Fibroblast of villous mesenchyme (primary cell): ENCODE results near the gene ZNF324B. TPM values are rescaled to one million over a fixed set of nuclear protein-coding genes. Genes with fewer than 3 reads are reported as not detected.
"Not testable (repeated sequence)": the region's sequence is repeated elsewhere in the genome, so short reads cannot be mapped to it uniquely, and the experiment has no call there.

Source experiments
- DNase-seq: peaks from one replicate; pipeline ENCODE4 v3.0.0-alpha.2; 2010; ENCODE audit warnings: low read depth
- H3K4me3 ChIP-seq: 2 replicates; pipeline ENCODE4 v1.5.1; 2011; ENCODE audit warnings: low read depth, mild to moderate bottlenecking, low read length
- CTCF ChIP-seq: IDR thresholded peaks from 2 replicates; pipeline ENCODE4 v1.5.1; 2012; ENCODE audit warnings: low read depth, mild to moderate bottlenecking, low read length; ENCODE audit not compliant: insufficient read depth
- total RNA-seq: library from RNA; depleted of rRNA; stranded (reverse); fragments of >200 nt; gene quantifications from 2 replicates; pipeline ENCODE4 v1.2.3, GENCODE V29; 2012

ZNF324B gene
- total RNA-seq, 1 donor, result 10.4 TPM

DNA sequence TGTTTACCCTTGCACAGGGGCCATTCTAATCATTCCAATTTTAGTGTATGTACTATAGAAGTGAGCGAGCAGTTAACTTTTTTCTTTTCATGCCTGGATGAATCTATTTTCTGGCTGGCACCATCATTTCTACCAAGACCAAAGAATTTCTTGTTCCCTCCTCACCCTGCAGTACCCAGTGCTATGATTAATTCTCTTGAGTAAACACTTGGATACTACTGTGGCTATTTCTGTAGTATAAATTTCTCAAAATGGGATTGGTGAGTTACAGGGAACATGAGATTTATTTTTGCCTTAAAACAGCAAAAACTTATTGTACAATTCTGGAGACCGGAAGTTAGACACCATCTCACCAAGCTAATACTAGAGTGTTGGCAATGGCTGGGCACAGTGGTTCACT lies 32.4 kb downstream of the ZNF324B start:
- H3K4me3 ChIP-seq, result no peak overlapping the region
- no peak for TF ChIP-seq CTCF
- DNase-seq, result no peak

GRCh38 chr19:58484349-58484748 lies 32.9 kb downstream of the ZNF324B start:
- H3K4me3 ChIP-seq, DNase-seq: not testable (repeated sequence)

- H3K4me3 ChIP-seq, result no peak overlapping the region
- no peak for TF ChIP-seq CTCF
- no peak for DNase-seq
These were observed 40.0 kb downstream of the ZNF324B start for GRCh38 chr19:58491393-58491792.

DNA sequence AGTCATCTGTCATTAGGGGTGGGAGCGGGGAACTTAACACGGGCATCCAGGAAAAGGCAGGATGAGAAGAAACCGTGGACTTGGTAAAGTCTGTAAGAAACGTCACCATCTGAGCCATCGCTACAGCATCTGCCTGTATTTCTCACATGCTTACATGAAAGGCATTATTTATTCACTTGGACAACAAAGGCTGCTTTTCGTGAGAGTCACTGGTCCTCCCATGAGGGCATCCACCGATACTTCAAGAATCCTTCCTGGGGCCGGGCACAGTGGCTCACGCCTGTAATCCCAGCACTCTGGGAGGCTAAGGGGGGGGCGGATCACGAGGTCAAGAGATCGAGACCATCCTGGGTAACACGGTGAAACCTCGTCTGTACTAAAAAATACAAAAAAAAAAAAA lies 40.8 kb downstream of the ZNF324B start:
- DNase-seq, result no peak
- no peak for TF ChIP-seq CTCF
- H3K4me3 ChIP-seq, result no peak overlapping the region

- no peak for TF ChIP-seq CTCF
- H3K4me3 ChIP-seq, result no peak overlapping the region
- no peak for DNase-seq
These were observed 46.3 kb downstream of the ZNF324B start for GRCh38 chr19:58497634-58498170.

GRCh38 chr19:58498316-58499020 lies 47.0 kb downstream of the ZNF324B start:
- H3K4me3 ChIP-seq, result peak overlapping the region; percentile 74
- no peak for TF ChIP-seq CTCF
- no peak for DNase-seq

- peak; percentile 98 for DNase-seq
- H3K4me3 ChIP-seq, result peak overlapping the region; percentile 74
- TF ChIP-seq CTCF, result peak; percentile 51
These were observed 47.9 kb downstream of the ZNF324B start for GRCh38 chr19:58499021-58499927.
